WTC11 (cell line): ENCODE measurements around the gene EFNA5. TPM values are rescaled to one million over a fixed set of nuclear protein-coding genes. Genes with fewer than 3 reads are reported as not detected.

Experiments
- ATAC-seq: fragments of 200-7000 bp; cut with Tn5 transposase; 2 replicates; pipeline ENCODE4 v1.10.0; 2021; ENCODE audit warnings: mild to moderate bottlenecking, moderate library complexity
- CTCF ChIA-PET: fragments of 300-600 bp; sonication (Branson Sonifier 250); formaldehyde crosslinking; loops from one replicate; lab custom pipeline; 2021; ENCODE audit warnings: antibody characterized with exemption; lab: Charles Lee
- POLR2A ChIA-PET: fragments of 350-600 bp; sonication (Branson Sonifier 250); formaldehyde crosslinking; loops from one replicate; lab custom pipeline; 2021; ENCODE audit warnings: antibody characterized with exemption; lab: Charles Lee
- DNase-seq: peaks from one replicate; pipeline ENCODE4 v3.0.0; 2021; ENCODE audit warnings: low spot score
- H3K27ac Mint-ChIP-seq: 2 replicates; pipeline ENCODE4 v1.8.0; 2021; ENCODE audit warnings: mixed read lengths
- H3K27me3 Mint-ChIP-seq: 2 replicates; pipeline ENCODE4 v1.8.0; 2021; ENCODE audit warnings: low read depth, mild to moderate bottlenecking, moderate library complexity, mixed read lengths
- H3K36me3 Mint-ChIP-seq: 2 replicates; pipeline ENCODE4 v1.8.0; 2021; ENCODE audit warnings: mixed read lengths
- H3K4me1 Mint-ChIP-seq: 2 replicates; pipeline ENCODE4 v1.8.0; 2022; ENCODE audit warnings: mixed read lengths
- H3K4me3 Mint-ChIP-seq: 2 replicates; pipeline ENCODE4 v1.8.0; 2021; ENCODE audit warnings: mild to moderate bottlenecking, moderate library complexity, mixed read lengths
- H3K9me3 Mint-ChIP-seq: 2 replicates; pipeline ENCODE4 v1.8.0; 2021; ENCODE audit warnings: mixed read lengths
- FOXK1 ChIP-seq: sonication (generic); formaldehyde crosslinking; IDR thresholded peaks from 2 replicates; pipeline ENCODE4 v1.8.0; 2022; ENCODE audit warnings: mild to moderate bottlenecking, moderate library complexity, missing genetic modification reagents
- HMGA2 ChIP-seq: fragments of 250-450 bp; sonication (Bioruptor Pico); IDR thresholded peaks from 2 replicates; pipeline ENCODE4 v1.4.0; 2021; ENCODE audit warnings: mild to moderate bottlenecking, moderate library complexity
- JAZF1 ChIP-seq: fragments of 250-450 bp; sonication (Bioruptor Pico); IDR thresholded peaks from 2 replicates; pipeline ENCODE4 v1.9.0; 2021; ENCODE audit warnings: moderate library complexity, mild to moderate bottlenecking, inconsistent platforms
- MXD4 ChIP-seq: fragments of 250-450 bp; sonication (Bioruptor Pico); IDR thresholded peaks from 2 replicates; pipeline ENCODE4 v1.8.0; 2021; ENCODE audit warnings: mild to moderate bottlenecking, moderate library complexity, borderline replicate concordance
- NFATC4 ChIP-seq: fragments of 250-450 bp; sonication (Bioruptor Pico); IDR thresholded peaks from 2 replicates; pipeline ENCODE4 v1.9.0; 2021; ENCODE audit warnings: mild to moderate bottlenecking
- NFE2L1 ChIP-seq: sonication (generic); formaldehyde crosslinking; IDR thresholded peaks from 2 replicates; pipeline ENCODE4 v1.8.1; 2023; ENCODE audit warnings: missing genetic modification reagents
- NR3C1 ChIP-seq: sonication (generic); formaldehyde crosslinking; conservative IDR thresholded peaks from 2 replicates; pipeline ENCODE4 v1.8.1; 2023; ENCODE audit warnings: low read depth, mild to moderate bottlenecking, missing genetic modification reagents
- OVOL2 ChIP-seq: fragments of 250-450 bp; sonication (Bioruptor Pico); IDR thresholded peaks from 2 replicates; pipeline ENCODE4 v1.9.0; 2021; ENCODE audit warnings: mild to moderate bottlenecking, borderline replicate concordance
- TEAD1 ChIP-seq: sonication (generic); formaldehyde crosslinking; IDR thresholded peaks from 2 replicates; pipeline ENCODE4 v1.8.0; 2022; ENCODE audit warnings: mild to moderate bottlenecking, missing genetic modification reagents
- TP53 ChIP-seq: sonication (generic); formaldehyde crosslinking; IDR thresholded peaks from 2 replicates; pipeline ENCODE4 v1.8.1; 2023; ENCODE audit warnings: mild to moderate bottlenecking, missing genetic modification reagents
- ZNF138 ChIP-seq: sonication (generic); formaldehyde crosslinking; conservative IDR thresholded peaks from 2 replicates; pipeline ENCODE4 v1.8.1; 2022; ENCODE audit warnings: mild to moderate bottlenecking, moderate library complexity, missing genetic modification reagents
- ZNF219 ChIP-seq: sonication (generic); formaldehyde crosslinking; IDR thresholded peaks from 2 replicates; pipeline ENCODE4 v1.8.0; 2023; ENCODE audit warnings: missing genetic modification reagents, mild to moderate bottlenecking, borderline replicate concordance
- ZNF423 ChIP-seq: fragments of 250-450 bp; sonication (Bioruptor Pico); IDR thresholded peaks from 2 replicates; pipeline ENCODE4 v2.1.2; 2022; ENCODE audit warnings: mild to moderate bottlenecking, moderate library complexity
- total RNA-seq: library from RNA; stranded (reverse); gene quantifications from 3 replicates; pipeline ENCODE4 v1.2.3, GENCODE V29; 2021
- TF ChIP-seq, protein P1 (sequence below): sonication (generic); formaldehyde crosslinking; IDR thresholded peaks from 2 replicates; pipeline ENCODE4 v1.8.1; 2023; ENCODE audit warnings: mild to moderate bottlenecking, missing genetic modification reagents
- TF ChIP-seq, protein P2 (sequence below): sonication (generic); formaldehyde crosslinking; IDR thresholded peaks from 2 replicates; pipeline ENCODE4 v1.8.0; 2023; ENCODE audit warnings: missing genetic modification reagents, mild to moderate bottlenecking, borderline replicate concordance
- TF ChIP-seq, protein P3 (sequence below): sonication (generic); formaldehyde crosslinking; IDR thresholded peaks from 2 replicates; pipeline ENCODE4 v1.8.1; 2022; ENCODE audit warnings: mild to moderate bottlenecking, moderate library complexity, missing genetic modification reagents
- TF ChIP-seq, protein P4 (sequence below): fragments of 250-450 bp; sonication (Bioruptor Pico); conservative IDR thresholded peaks from 2 replicates; pipeline ENCODE4 v1.9.0; 2021; ENCODE audit warnings: mild to moderate bottlenecking
- TF ChIP-seq, protein P5 (sequence below): sonication (generic); formaldehyde crosslinking; conservative IDR thresholded peaks from 2 replicates; pipeline ENCODE4 v1.8.1; 2023; ENCODE audit warnings: mild to moderate bottlenecking, low read depth, missing genetic modification reagents, moderate library complexity
- TF ChIP-seq, protein P6 (sequence below): sonication (generic); formaldehyde crosslinking; IDR thresholded peaks from 2 replicates; pipeline ENCODE4 v1.8.0; 2022; ENCODE audit warnings: missing genetic modification reagents
- TF ChIP-seq, protein P7 (sequence below): sonication (generic); formaldehyde crosslinking; IDR thresholded peaks from 2 replicates; pipeline ENCODE4 v1.8.1; 2023; ENCODE audit warnings: mild to moderate bottlenecking, missing genetic modification reagents

EFNA5 gene
- total RNA-seq, 1 experiment from 2014 or later: 17.4 TPM

DNA sequence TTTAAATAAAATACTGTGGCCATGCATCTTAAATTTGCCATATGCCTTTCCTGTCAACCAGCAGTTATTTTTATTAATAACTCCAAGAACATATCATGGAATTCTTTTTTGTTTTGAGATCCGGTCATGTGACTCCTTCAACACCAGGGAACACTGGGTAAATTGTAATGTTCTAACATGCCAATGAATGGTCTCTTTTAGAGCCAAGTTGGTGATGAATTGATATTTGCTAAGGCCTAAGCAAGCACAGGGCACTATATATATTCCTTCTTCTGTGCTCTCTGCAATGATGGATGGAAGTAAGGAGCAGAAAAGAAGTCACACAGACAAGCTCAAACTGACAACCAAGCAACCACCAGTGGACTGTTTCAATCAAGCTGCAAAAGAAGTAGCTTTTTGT is 124.0 kb downstream of the EFNA5 start (continued):
- no peak for TF ChIP-seq FOXK1
- TF ChIP-seq, protein P1, sequence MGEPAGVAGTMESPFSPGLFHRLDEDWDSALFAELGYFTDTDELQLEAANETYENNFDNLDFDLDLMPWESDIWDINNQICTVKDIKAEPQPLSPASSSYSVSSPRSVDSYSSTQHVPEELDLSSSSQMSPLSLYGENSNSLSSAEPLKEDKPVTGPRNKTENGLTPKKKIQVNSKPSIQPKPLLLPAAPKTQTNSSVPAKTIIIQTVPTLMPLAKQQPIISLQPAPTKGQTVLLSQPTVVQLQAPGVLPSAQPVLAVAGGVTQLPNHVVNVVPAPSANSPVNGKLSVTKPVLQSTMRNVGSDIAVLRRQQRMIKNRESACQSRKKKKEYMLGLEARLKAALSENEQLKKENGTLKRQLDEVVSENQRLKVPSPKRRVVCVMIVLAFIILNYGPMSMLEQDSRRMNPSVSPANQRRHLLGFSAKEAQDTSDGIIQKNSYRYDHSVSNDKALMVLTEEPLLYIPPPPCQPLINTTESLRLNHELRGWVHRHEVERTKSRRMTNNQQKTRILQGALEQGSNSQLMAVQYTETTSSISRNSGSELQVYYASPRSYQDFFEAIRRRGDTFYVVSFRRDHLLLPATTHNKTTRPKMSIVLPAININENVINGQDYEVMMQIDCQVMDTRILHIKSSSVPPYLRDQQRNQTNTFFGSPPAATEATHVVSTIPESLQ: no peak
- TF ChIP-seq, protein P2, sequence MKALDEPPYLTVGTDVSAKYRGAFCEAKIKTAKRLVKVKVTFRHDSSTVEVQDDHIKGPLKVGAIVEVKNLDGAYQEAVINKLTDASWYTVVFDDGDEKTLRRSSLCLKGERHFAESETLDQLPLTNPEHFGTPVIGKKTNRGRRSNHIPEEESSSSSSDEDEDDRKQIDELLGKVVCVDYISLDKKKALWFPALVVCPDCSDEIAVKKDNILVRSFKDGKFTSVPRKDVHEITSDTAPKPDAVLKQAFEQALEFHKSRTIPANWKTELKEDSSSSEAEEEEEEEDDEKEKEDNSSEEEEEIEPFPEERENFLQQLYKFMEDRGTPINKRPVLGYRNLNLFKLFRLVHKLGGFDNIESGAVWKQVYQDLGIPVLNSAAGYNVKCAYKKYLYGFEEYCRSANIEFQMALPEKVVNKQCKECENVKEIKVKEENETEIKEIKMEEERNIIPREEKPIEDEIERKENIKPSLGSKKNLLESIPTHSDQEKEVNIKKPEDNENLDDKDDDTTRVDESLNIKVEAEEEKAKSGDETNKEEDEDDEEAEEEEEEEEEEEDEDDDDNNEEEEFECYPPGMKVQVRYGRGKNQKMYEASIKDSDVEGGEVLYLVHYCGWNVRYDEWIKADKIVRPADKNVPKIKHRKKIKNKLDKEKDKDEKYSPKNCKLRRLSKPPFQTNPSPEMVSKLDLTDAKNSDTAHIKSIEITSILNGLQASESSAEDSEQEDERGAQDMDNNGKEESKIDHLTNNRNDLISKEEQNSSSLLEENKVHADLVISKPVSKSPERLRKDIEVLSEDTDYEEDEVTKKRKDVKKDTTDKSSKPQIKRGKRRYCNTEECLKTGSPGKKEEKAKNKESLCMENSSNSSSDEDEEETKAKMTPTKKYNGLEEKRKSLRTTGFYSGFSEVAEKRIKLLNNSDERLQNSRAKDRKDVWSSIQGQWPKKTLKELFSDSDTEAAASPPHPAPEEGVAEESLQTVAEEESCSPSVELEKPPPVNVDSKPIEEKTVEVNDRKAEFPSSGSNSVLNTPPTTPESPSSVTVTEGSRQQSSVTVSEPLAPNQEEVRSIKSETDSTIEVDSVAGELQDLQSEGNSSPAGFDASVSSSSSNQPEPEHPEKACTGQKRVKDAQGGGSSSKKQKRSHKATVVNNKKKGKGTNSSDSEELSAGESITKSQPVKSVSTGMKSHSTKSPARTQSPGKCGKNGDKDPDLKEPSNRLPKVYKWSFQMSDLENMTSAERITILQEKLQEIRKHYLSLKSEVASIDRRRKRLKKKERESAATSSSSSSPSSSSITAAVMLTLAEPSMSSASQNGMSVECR (CRISPR knock-in tag): no peak
- no peak for TF ChIP-seq OVOL2 (CRISPR knock-in tag)
- TF ChIP-seq NFATC4: no peak
- no peak for TF ChIP-seq TP53 (CRISPR knock-in tag)
- TF ChIP-seq ZNF219 (CRISPR knock-in tag): no peak
- TF ChIP-seq, all 79 proteins: peak for 0

DNA sequence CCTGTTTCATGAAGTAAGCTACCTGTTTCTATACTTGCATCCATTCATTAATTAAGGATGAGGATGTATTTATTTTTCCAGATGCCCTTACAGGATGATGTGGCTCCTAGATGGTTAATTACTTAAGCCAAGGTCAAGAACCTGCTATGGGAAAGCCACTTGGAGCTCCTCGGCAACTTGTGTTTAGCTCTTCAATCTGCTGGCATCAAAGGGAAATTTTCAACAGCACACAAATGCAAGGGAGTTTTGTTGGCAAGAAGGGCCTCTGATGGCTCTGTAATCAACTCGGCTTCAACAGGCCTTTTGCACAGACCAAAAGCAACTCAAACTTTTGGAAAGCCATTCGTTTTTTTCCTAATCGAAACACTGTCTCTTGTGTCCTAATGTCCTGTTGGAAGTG is 125.3 kb downstream of the EFNA5 start:
- Mint-ChIP-seq H3K4me1 (peaks cover 65% of the 10 kb centered on the region), H3K4me3 (no peak overlapping the region), H3K27me3 (peaks cover 40% of the 10 kb centered on the region), H3K36me3 (no peaks in the 10 kb centered on the region), H3K27ac (no peak overlapping the region), H3K9me3 (no peaks in the 10 kb centered on the region)
- POLR2A ChIA-PET: no interaction called here
- ATAC-seq (no peak), DNase-seq (no peak)
- CTCF ChIA-PET: interaction anchor here (1.6 kb wide), 1 partner anchor 297 kb away, joined by 3 read pairs; no protein-coding TSS in a partner anchor
- TF ChIP-seq TEAD1 (no peak), JAZF1 (CRISPR knock-in tag) (no peak), FOXK1 (no peak), ZNF423 (CRISPR knock-in tag) (no peak), NFE2L1 (CRISPR knock-in tag) (no peak), HMGA2 (CRISPR knock-in tag) (no peak), MXD4 (no peak), NR3C1 (CRISPR knock-in tag) (no peak), ZNF138 (CRISPR knock-in tag) (no peak)
- TF ChIP-seq, protein P3, sequence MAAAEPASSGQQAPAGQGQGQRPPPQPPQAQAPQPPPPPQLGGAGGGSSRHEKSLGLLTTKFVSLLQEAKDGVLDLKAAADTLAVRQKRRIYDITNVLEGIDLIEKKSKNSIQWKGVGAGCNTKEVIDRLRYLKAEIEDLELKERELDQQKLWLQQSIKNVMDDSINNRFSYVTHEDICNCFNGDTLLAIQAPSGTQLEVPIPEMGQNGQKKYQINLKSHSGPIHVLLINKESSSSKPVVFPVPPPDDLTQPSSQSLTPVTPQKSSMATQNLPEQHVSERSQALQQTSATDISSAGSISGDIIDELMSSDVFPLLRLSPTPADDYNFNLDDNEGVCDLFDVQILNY (CRISPR knock-in tag): no peak
- TF ChIP-seq, protein P4, sequence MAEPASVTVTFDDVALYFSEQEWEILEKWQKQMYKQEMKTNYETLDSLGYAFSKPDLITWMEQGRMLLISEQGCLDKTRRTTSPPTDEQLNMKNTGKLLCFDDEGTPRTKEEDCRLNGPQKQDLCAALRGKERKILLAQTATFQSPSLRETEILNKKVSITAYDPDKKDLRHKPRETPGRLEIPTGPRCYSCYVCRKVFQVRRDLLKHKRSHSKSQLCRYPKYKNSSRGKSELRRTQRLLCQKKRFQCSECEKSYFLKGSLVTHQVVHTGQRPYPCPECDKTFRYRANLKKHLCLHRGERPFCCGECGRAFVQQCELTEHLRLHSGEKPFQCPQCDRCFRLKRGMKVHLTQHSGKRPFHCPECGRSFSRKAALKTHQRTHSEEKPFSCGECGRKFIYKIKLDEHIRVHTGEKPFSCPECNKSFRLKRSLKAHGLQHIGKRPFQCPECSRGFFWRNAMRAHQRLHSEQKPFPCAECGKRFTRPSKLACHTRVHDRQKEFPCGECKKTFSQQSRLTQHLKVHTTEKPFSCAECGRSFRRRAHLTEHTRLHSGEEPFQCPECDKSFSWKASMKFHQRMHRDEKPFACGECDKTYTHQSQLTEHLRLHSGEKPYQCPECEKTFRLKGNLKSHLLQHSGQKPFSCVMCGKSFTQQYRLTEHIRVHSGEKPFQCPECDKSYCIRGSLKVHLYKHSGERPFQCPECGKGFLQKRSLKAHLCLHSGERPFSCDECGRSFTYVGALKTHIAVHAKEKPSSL (CRISPR knock-in tag): no peak
- TF ChIP-seq, protein P5, sequence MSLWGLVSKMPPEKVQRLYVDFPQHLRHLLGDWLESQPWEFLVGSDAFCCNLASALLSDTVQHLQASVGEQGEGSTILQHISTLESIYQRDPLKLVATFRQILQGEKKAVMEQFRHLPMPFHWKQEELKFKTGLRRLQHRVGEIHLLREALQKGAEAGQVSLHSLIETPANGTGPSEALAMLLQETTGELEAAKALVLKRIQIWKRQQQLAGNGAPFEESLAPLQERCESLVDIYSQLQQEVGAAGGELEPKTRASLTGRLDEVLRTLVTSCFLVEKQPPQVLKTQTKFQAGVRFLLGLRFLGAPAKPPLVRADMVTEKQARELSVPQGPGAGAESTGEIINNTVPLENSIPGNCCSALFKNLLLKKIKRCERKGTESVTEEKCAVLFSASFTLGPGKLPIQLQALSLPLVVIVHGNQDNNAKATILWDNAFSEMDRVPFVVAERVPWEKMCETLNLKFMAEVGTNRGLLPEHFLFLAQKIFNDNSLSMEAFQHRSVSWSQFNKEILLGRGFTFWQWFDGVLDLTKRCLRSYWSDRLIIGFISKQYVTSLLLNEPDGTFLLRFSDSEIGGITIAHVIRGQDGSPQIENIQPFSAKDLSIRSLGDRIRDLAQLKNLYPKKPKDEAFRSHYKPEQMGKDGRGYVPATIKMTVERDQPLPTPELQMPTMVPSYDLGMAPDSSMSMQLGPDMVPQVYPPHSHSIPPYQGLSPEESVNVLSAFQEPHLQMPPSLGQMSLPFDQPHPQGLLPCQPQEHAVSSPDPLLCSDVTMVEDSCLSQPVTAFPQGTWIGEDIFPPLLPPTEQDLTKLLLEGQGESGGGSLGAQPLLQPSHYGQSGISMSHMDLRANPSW (CRISPR knock-in tag): no peak
- TF ChIP-seq, protein P6, sequence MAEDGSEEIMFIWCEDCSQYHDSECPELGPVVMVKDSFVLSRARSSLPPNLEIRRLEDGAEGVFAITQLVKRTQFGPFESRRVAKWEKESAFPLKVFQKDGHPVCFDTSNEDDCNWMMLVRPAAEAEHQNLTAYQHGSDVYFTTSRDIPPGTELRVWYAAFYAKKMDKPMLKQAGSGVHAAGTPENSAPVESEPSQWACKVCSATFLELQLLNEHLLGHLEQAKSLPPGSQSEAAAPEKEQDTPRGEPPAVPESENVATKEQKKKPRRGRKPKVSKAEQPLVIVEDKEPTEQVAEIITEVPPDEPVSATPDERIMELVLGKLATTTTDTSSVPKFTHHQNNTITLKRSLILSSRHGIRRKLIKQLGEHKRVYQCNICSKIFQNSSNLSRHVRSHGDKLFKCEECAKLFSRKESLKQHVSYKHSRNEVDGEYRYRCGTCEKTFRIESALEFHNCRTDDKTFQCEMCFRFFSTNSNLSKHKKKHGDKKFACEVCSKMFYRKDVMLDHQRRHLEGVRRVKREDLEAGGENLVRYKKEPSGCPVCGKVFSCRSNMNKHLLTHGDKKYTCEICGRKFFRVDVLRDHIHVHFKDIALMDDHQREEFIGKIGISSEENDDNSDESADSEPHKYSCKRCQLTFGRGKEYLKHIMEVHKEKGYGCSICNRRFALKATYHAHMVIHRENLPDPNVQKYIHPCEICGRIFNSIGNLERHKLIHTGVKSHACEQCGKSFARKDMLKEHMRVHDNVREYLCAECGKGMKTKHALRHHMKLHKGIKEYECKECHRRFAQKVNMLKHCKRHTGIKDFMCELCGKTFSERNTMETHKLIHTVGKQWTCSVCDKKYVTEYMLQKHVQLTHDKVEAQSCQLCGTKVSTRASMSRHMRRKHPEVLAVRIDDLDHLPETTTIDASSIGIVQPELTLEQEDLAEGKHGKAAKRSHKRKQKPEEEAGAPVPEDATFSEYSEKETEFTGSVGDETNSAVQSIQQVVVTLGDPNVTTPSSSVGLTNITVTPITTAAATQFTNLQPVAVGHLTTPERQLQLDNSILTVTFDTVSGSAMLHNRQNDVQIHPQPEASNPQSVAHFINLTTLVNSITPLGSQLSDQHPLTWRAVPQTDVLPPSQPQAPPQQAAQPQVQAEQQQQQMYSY (CRISPR knock-in tag): no peak
- TF ChIP-seq, protein P7, sequence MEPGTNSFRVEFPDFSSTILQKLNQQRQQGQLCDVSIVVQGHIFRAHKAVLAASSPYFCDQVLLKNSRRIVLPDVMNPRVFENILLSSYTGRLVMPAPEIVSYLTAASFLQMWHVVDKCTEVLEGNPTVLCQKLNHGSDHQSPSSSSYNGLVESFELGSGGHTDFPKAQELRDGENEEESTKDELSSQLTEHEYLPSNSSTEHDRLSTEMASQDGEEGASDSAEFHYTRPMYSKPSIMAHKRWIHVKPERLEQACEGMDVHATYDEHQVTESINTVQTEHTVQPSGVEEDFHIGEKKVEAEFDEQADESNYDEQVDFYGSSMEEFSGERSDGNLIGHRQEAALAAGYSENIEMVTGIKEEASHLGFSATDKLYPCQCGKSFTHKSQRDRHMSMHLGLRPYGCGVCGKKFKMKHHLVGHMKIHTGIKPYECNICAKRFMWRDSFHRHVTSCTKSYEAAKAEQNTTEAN: no peak
